NCI-H446 (cell line): Measurements from ENCODE around the gene FCN3.
A peak's percentile ranks its signal among the peaks of the same experiment; 100 is the strongest.

Experiments
- DNase-seq, 2 experiments: peaks; one replicate each; lab custom pipeline; 2025; lab: John Stamatoyannopoulos, UW

FCN3 gene

GRCh38 chr1:27358038-27358927, 16.3 kb downstream of the FCN3 start:
- DNase-seq = no peak

- DNase-seq = peak in 1 of 2 experiments; percentile 17
These were observed 17.2 kb downstream of the FCN3 start for GRCh38 chr1:27357281-27358037.

GRCh38 chr1:27356619-27357280, 17.9 kb downstream of the FCN3 start:
- no peak for DNase-seq

GRCh38 chr1:27356277-27356618, 18.4 kb downstream of the FCN3 start:
- no peak for DNase-seq

- DNase-seq = no peak
These were observed 18.9 kb downstream of the FCN3 start for GRCh38 chr1:27355683-27356082.

GRCh38 chr1:27353629-27354028, 21.0 kb downstream of the FCN3 start:
- no peak for DNase-seq

GRCh38 chr1:27353166-27353565, 21.5 kb downstream of the FCN3 start:
- no peak for DNase-seq

GRCh38 chr1:27351541-27352107, 23.0 kb downstream of the FCN3 start:
- DNase-seq = no peak

GRCh38 chr1:27350663-27351540, 23.7 kb downstream of the FCN3 start:
- DNase-seq = no peak

- DNase-seq = no peak
These were observed 24.6 kb downstream of the FCN3 start for GRCh38 chr1:27349784-27350662.

- DNase-seq = no peak
These were observed 25.5 kb downstream of the FCN3 start for GRCh38 chr1:27348861-27349783.

GRCh38 chr1:27346991-27347624, 27.5 kb downstream of the FCN3 start:
- DNase-seq = no peak

GRCh38 chr1:27346357-27346756, 28.3 kb downstream of the FCN3 start:
- DNase-seq = no peak

- DNase-seq = no peak
These were observed 29.4 kb downstream of the FCN3 start for GRCh38 chr1:27345272-27345671.

GRCh38 chr1:27343639-27344025, 31.0 kb downstream of the FCN3 start:
- no peak for DNase-seq

- no peak for DNase-seq
These were observed 31.6 kb downstream of the FCN3 start for GRCh38 chr1:27342778-27343638.

GRCh38 chr1:27342391-27342777, 32.2 kb downstream of the FCN3 start:
- DNase-seq = no peak
